ENCODE measurements around the gene ZNF81.

DNA sequence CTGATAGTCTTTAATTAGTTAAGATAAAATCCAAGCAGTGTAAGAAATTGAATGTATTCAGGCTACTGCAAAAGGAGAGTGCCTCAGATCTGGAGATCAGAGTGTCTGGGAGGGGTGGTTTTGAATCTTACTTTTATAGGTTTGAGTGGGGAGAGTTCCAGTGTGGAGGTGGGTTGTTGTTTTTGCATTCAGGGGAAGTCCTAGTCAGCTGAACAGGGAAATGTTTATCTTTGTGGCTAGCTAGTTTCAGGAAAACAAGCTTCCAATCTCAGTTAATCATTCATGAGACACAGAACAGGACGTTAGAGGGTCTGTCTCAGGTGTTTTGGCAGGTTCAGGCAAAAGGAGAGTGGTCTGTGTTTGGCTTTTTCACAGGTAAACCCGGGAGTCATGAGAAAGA is 26.0 kb downstream of the ZNF81 start:
- no peak for TF ChIP-seq ZNF563 (CRISPR knock-in tag; IDR thresholded peaks at IDR 0.05)
- no peak for TF ChIP-seq SMARCC2 (IDR thresholded peaks at IDR 0.05)
- TF ChIP-seq, protein P1, sequence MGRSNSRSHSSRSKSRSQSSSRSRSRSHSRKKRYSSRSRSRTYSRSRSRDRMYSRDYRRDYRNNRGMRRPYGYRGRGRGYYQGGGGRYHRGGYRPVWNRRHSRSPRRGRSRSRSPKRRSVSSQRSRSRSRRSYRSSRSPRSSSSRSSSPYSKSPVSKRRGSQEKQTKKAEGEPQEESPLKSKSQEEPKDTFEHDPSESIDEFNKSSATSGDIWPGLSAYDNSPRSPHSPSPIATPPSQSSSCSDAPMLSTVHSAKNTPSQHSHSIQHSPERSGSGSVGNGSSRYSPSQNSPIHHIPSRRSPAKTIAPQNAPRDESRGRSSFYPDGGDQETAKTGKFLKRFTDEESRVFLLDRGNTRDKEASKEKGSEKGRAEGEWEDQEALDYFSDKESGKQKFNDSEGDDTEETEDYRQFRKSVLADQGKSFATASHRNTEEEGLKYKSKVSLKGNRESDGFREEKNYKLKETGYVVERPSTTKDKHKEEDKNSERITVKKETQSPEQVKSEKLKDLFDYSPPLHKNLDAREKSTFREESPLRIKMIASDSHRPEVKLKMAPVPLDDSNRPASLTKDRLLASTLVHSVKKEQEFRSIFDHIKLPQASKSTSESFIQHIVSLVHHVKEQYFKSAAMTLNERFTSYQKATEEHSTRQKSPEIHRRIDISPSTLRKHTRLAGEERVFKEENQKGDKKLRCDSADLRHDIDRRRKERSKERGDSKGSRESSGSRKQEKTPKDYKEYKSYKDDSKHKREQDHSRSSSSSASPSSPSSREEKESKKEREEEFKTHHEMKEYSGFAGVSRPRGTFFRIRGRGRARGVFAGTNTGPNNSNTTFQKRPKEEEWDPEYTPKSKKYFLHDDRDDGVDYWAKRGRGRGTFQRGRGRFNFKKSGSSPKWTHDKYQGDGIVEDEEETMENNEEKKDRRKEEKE (IDR thresholded peaks at IDR 0.05) = no peak
- TF ChIP-seq, protein P2, sequence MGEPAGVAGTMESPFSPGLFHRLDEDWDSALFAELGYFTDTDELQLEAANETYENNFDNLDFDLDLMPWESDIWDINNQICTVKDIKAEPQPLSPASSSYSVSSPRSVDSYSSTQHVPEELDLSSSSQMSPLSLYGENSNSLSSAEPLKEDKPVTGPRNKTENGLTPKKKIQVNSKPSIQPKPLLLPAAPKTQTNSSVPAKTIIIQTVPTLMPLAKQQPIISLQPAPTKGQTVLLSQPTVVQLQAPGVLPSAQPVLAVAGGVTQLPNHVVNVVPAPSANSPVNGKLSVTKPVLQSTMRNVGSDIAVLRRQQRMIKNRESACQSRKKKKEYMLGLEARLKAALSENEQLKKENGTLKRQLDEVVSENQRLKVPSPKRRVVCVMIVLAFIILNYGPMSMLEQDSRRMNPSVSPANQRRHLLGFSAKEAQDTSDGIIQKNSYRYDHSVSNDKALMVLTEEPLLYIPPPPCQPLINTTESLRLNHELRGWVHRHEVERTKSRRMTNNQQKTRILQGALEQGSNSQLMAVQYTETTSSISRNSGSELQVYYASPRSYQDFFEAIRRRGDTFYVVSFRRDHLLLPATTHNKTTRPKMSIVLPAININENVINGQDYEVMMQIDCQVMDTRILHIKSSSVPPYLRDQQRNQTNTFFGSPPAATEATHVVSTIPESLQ (CRISPR knock-in tag; conservative IDR thresholded peaks at IDR 0.05) = no peak
- no peak for TF ChIP-seq TBP (CRISPR knock-in tag; IDR thresholded peaks at IDR 0.05)
- TF ChIP-seq JUN (CRISPR knock-in tag; IDR thresholded peaks at IDR 0.05) = no peak
- no peak for TF ChIP-seq CCDC6 (CRISPR knock-in tag; IDR thresholded peaks at IDR 0.05)
- TF ChIP-seq TAF1 (CRISPR knock-in tag; IDR thresholded peaks at IDR 0.05) = no peak
- no peak for TF ChIP-seq MAZ (IDR thresholded peaks at IDR 0.05; ENCODE audit: borderline replicate concordance, low read depth, low read length)
- TF ChIP-seq MAZ (CRISPR knock-in tag; IDR thresholded peaks at IDR 0.05; ENCODE audit: low read depth) = no peak
- TF ChIP-seq, protein P3, sequence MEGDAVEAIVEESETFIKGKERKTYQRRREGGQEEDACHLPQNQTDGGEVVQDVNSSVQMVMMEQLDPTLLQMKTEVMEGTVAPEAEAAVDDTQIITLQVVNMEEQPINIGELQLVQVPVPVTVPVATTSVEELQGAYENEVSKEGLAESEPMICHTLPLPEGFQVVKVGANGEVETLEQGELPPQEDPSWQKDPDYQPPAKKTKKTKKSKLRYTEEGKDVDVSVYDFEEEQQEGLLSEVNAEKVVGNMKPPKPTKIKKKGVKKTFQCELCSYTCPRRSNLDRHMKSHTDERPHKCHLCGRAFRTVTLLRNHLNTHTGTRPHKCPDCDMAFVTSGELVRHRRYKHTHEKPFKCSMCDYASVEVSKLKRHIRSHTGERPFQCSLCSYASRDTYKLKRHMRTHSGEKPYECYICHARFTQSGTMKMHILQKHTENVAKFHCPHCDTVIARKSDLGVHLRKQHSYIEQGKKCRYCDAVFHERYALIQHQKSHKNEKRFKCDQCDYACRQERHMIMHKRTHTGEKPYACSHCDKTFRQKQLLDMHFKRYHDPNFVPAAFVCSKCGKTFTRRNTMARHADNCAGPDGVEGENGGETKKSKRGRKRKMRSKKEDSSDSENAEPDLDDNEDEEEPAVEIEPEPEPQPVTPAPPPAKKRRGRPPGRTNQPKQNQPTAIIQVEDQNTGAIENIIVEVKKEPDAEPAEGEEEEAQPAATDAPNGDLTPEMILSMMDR (CRISPR knock-in tag; IDR thresholded peaks at IDR 0.05) = no peak
- TF ChIP-seq, protein P4, sequence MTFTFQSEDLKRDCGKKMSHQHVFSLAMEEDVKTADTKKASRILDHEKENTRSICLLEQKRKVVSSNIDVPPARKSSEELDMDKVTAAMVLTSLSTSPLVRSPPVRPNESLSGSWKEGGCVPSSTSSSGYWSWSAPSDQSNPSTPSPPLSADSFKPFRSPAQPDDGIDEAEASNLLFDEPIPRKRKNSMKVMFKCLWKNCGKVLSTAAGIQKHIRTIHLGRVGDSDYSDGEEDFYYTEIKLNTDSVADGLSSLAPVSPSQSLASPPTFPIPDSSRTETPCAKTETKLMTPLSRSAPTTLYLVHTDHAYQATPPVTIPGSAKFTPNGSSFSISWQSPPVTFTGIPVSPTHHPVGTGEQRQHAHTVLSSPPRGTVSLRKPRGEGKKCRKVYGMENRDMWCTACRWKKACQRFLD (CRISPR knock-in tag; IDR thresholded peaks at IDR 0.05; ENCODE audit: borderline replicate concordance) = no peak
